ENCODE results near the gene ASPSCR1.

- TF ChIP-seq POLR2A (IDR thresholded peaks at IDR 0.05; ENCODE audit: extremely low read depth, insufficient read length) (no peak), CTCF (IDR thresholded peaks at IDR 0.05; ENCODE audit: low read depth, low read length) (no peak), MAX (IDR thresholded peaks at IDR 0.05; ENCODE audit: low read depth, low read length) (no peak), MYC (IDR thresholded peaks at IDR 0.05; ENCODE audit: low read depth, low read length) (no peak)
Measured at GRCh38 chr17:82035488-82035887, 58.1 kb downstream of the ASPSCR1 start.
